Hematopoietic multipotent progenitor cell treated with erythropoietin and hydrocortisone succinate and interleukin-3 and kit ligand, for 15 days (in vitro differentiated cells): ENCODE measurements around the gene EHBP1L1.
A peak's percentile ranks its signal among the peaks of the same experiment; 100 is the strongest.

Source experiments
- DNase-seq: peaks from one replicate; pipeline ENCODE4 v3.0.0-alpha.2; 2015; ENCODE audit warnings: low spot score

Gene EHBP1L1

GRCh38 chr11:65577756-65578109 is 1.9 kb downstream of the EHBP1L1 start:
- DNase-seq: no peak

GRCh38 chr11:65578134-65578533 is 2.3 kb downstream of the EHBP1L1 start:
- DNase-seq: no peak

- peak; percentile 84 for DNase-seq
These were observed 2.8 kb downstream of the EHBP1L1 start for GRCh38 chr11:65578667-65579066.

GRCh38 chr11:65579291-65579690 is 3.4 kb downstream of the EHBP1L1 start:
- DNase-seq: no peak

GRCh38 chr11:65580031-65580692 is 4.3 kb downstream of the EHBP1L1 start:
- DNase-seq: no peak

GRCh38 chr11:65580756-65581155 is 4.9 kb downstream of the EHBP1L1 start:
- no peak for DNase-seq

GRCh38 chr11:65581928-65582327 is 6.1 kb downstream of the EHBP1L1 start:
- DNase-seq: no peak

GRCh38 chr11:65583589-65583988 is 7.7 kb downstream of the EHBP1L1 start:
- no peak for DNase-seq

GRCh38 chr11:65584106-65584505 is 8.3 kb downstream of the EHBP1L1 start:
- DNase-seq: no peak

GRCh38 chr11:65584723-65585171 is 8.9 kb downstream of the EHBP1L1 start:
- DNase-seq: no peak

GRCh38 chr11:65585396-65586246 is 9.8 kb downstream of the EHBP1L1 start:
- DNase-seq: no peak

GRCh38 chr11:65586247-65586630 is 10.4 kb downstream of the EHBP1L1 start:
- DNase-seq: no peak

GRCh38 chr11:65586676-65587075 is 10.8 kb downstream of the EHBP1L1 start:
- no peak for DNase-seq

GRCh38 chr11:65588199-65589054 is 12.6 kb downstream of the EHBP1L1 start:
- DNase-seq: peak; percentile 79

- DNase-seq: no peak
These were observed 13.8 kb downstream of the EHBP1L1 start for GRCh38 chr11:65589444-65590239.

- DNase-seq: no peak
These were observed 14.4 kb downstream of the EHBP1L1 start for GRCh38 chr11:65590240-65590738.

GRCh38 chr11:65591939-65592857 is 16.3 kb downstream of the EHBP1L1 start:
- DNase-seq: no peak

GRCh38 chr11:65592858-65593517 is 17.1 kb downstream of the EHBP1L1 start:
- DNase-seq: no peak

GRCh38 chr11:65593518-65594414 is 17.9 kb downstream of the EHBP1L1 start:
- DNase-seq: peak; percentile 65
